ENCODE measurements around the gene CDK14. TPM values are rescaled to one million over a fixed set of nuclear protein-coding genes. Genes with fewer than 3 reads are reported as not detected.

The CDK14 gene
- total RNA-seq, 2 experiments from 2014 or later, result not detected

GRCh38 chr7:91055219-91055618 is 459.1 kb downstream of the CDK14 start:
- DNase-seq, result no peak
- CTCF ChIA-PET, result no interaction called here
- POLR2A ChIA-PET, result no interaction called here
- Mint-ChIP-seq H3K27ac (no peak overlapping the region), H3K4me3 (no peak overlapping the region), H3K36me3 (ENCODE audit: low read depth) (no peaks in the 10 kb centered on the region), H3K27me3 (no peaks in the 10 kb centered on the region), H3K9me3 (no peaks in the 10 kb centered on the region), H3K4me1 (peaks cover 8% of the 10 kb centered on the region)

GRCh38 chr7:91062713-91063112 is 466.6 kb downstream of the CDK14 start:
- Mint-ChIP-seq H3K4me1 (no peaks in the 10 kb centered on the region), H3K27ac (no peak overlapping the region), H3K9me3 (peaks cover 4% of the 10 kb centered on the region), H3K4me3 (no peak overlapping the region), H3K36me3 (ENCODE audit: low read depth) (no peaks in the 10 kb centered on the region), H3K27me3 (no peaks in the 10 kb centered on the region)
- ChIA-PET CTCF (no interaction called here), POLR2A (no interaction called here)
- DNase-seq, result no peak

- Mint-ChIP-seq H3K27me3 (no peaks in the 10 kb centered on the region), H3K9me3 (peaks cover 4% of the 10 kb centered on the region), H3K36me3 (ENCODE audit: low read depth) (no peaks in the 10 kb centered on the region), H3K4me3 (no peak overlapping the region), H3K4me1 (no peaks in the 10 kb centered on the region), H3K27ac (no peak overlapping the region)
- DNase-seq, result no peak
- CTCF ChIA-PET, result interaction anchor here (0.7 to 1.0 kb wide), 2 partner anchors 11 to 696 kb away, joined by 3 read pairs; no protein-coding TSS in a partner anchor
- POLR2A ChIA-PET, result no interaction called here
These were observed 467.9 kb downstream of the CDK14 start for GRCh38 chr7:91064052-91064451.

DNA sequence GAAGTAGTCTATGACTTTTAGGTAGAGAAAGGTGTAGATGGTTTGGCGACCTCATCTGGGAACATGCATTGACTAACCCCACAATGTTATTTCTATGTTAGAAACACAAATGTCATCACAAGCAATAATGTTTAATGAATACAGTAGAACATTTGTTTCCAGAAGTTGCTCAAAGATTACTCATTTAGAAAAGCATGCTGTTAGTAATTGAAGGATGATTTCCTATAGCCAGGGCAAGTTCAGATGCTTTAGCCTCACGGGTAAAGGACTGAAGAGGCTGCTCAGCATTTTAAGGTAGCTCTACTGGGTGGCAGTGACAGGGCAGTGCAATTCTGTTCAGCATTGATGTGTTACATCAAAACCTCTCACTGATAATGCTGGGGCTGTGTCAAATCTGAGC is 468.8 kb downstream of the CDK14 start:
- ChIA-PET CTCF (interaction anchor here (1.0 kb wide), 1 partner anchor 10 kb away, joined by 3 read pairs; no protein-coding TSS in a partner anchor), POLR2A (no interaction called here)
- DNase-seq, result no peak
- Mint-ChIP-seq H3K27me3 (no peaks in the 10 kb centered on the region), H3K4me3 (no peak overlapping the region), H3K36me3 (ENCODE audit: low read depth) (no peaks in the 10 kb centered on the region), H3K9me3 (peaks cover 4% of the 10 kb centered on the region), H3K27ac (no peak overlapping the region), H3K4me1 (no peaks in the 10 kb centered on the region)

GRCh38 chr7:91066627-91067026 is 470.5 kb downstream of the CDK14 start:
- DNase-seq, result no peak
- ChIA-PET POLR2A (no interaction called here), CTCF (no interaction called here)
- Mint-ChIP-seq H3K4me1 (no peaks in the 10 kb centered on the region), H3K9me3 (no peaks in the 10 kb centered on the region), H3K36me3 (ENCODE audit: low read depth) (no peaks in the 10 kb centered on the region), H3K27me3 (no peaks in the 10 kb centered on the region), H3K27ac (no peak overlapping the region), H3K4me3 (no peak overlapping the region)

- H3K9me3 Mint-ChIP-seq, result no peaks in the 10 kb centered on the region
- CTCF ChIA-PET, result no interaction called here
- no peaks in the 10 kb centered on the region for H3K36me3 Mint-ChIP-seq (ENCODE audit: low read depth)
These were observed 471.1 kb downstream of the CDK14 start for GRCh38 chr7:91067242-91067641.

DNA sequence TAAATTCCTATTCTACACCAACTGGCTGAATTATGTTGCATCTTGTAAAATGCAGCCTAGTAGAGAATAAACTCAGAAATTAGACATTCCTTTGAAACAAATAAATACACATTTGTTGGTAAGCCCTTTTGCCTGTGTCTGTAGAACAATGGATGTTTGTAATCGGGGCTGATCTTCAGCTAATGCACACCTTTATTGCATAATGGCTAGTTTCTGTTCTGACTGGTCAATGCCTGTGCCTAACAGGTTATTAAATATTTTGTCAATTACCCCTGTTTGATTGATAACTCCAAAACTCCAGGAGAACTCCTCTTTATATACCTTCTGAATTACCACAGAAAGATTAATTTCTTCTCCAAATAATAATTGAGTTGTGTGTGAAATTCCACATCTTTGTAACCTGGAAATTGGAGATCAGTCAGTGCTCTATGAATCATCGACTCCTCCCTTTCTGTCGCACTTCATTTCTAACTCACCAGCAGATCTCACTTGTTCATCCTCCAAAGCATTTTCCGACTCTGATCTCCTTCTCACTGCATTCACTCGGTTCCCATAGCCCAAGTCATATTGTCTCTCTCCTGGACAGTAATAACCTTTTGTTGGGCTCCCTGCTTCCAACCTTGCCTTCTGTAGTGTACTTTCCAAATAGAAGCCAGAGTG is 472.1 kb downstream of the CDK14 start:
- Mint-ChIP-seq H3K4me1 (no peaks in the 10 kb centered on the region), H3K36me3 (ENCODE audit: low read depth) (no peaks in the 10 kb centered on the region), H3K27ac (no peak overlapping the region), H3K9me3 (peaks cover 5% of the 10 kb centered on the region), H3K4me3 (no peak overlapping the region), H3K27me3 (no peaks in the 10 kb centered on the region)
- ChIA-PET POLR2A (no interaction called here), CTCF (no interaction called here)
- no peak for DNase-seq

More at GRCh38 chr7:91067242-91067641, 471.1 kb downstream of the CDK14 start:
- Mint-ChIP-seq H3K27ac (no peak overlapping the region), H3K4me3 (no peak overlapping the region), H3K4me1 (no peaks in the 10 kb centered on the region), H3K27me3 (no peaks in the 10 kb centered on the region)
- POLR2A ChIA-PET, result no interaction called here
- no peak for DNase-seq

GRCh38 chr7:91069146-91069545 is 473.0 kb downstream of the CDK14 start:
- Mint-ChIP-seq H3K27ac (no peak overlapping the region), H3K4me1 (no peaks in the 10 kb centered on the region), H3K27me3 (no peaks in the 10 kb centered on the region), H3K4me3 (no peak overlapping the region), H3K36me3 (ENCODE audit: low read depth) (no peaks in the 10 kb centered on the region), H3K9me3 (peaks cover 5% of the 10 kb centered on the region)
- ChIA-PET CTCF (no interaction called here), POLR2A (no interaction called here)
- no peak for DNase-seq

GRCh38 chr7:91079487-91079886 is 483.4 kb downstream of the CDK14 start:
- POLR2A ChIA-PET, result no interaction called here
- Mint-ChIP-seq H3K27ac (no peak overlapping the region), H3K9me3 (no peaks in the 10 kb centered on the region), H3K27me3 (no peaks in the 10 kb centered on the region), H3K4me1 (peaks cover 13% of the 10 kb centered on the region), H3K4me3 (no peak overlapping the region), H3K36me3 (ENCODE audit: low read depth) (no peaks in the 10 kb centered on the region)
- no peak for DNase-seq
- CTCF ChIA-PET, result no interaction called here

- Mint-ChIP-seq H3K4me3 (no peak overlapping the region), H3K9me3 (no peaks in the 10 kb centered on the region), H3K4me1 (peaks cover 22% of the 10 kb centered on the region), H3K27me3 (no peaks in the 10 kb centered on the region), H3K27ac (no peak overlapping the region), H3K36me3 (ENCODE audit: low read depth) (no peaks in the 10 kb centered on the region)
- DNase-seq, result no peak
- POLR2A ChIA-PET, result no interaction called here
- CTCF ChIA-PET, result no interaction called here
These were observed 484.2 kb downstream of the CDK14 start for GRCh38 chr7:91080351-91080750.

- no peaks in the 10 kb centered on the region for H3K27me3 Mint-ChIP-seq
- no peak overlapping the region for H3K4me3 Mint-ChIP-seq
- no peaks in the 10 kb centered on the region for H3K36me3 Mint-ChIP-seq (ENCODE audit: low read depth)
- H3K4me1 Mint-ChIP-seq, result peaks cover 29% of the 10 kb centered on the region
- POLR2A ChIA-PET, result no interaction called here
- CTCF ChIA-PET, result no interaction called here
- no peak for DNase-seq
- H3K27ac Mint-ChIP-seq, result no peak overlapping the region
- H3K9me3 Mint-ChIP-seq, result no peaks in the 10 kb centered on the region
These were observed 485.9 kb downstream of the CDK14 start for GRCh38 chr7:91082038-91082437.

GRCh38 chr7:91082852-91083495 is 486.9 kb downstream of the CDK14 start:
- Mint-ChIP-seq H3K4me1 (peaks cover 29% of the 10 kb centered on the region), H3K4me3 (no peak overlapping the region), H3K36me3 (ENCODE audit: low read depth) (no peaks in the 10 kb centered on the region), H3K9me3 (no peaks in the 10 kb centered on the region), H3K27ac (peak overlapping the region; percentile 19), H3K27me3 (no peaks in the 10 kb centered on the region)
- CTCF ChIA-PET, result interaction anchor here (0.7 to 1.4 kb wide), 3 partner anchors 8 to 628 kb away, joined by 3 read pairs; no protein-coding TSS in a partner anchor
- no peak for DNase-seq
- POLR2A ChIA-PET, result no interaction called here

DNA sequence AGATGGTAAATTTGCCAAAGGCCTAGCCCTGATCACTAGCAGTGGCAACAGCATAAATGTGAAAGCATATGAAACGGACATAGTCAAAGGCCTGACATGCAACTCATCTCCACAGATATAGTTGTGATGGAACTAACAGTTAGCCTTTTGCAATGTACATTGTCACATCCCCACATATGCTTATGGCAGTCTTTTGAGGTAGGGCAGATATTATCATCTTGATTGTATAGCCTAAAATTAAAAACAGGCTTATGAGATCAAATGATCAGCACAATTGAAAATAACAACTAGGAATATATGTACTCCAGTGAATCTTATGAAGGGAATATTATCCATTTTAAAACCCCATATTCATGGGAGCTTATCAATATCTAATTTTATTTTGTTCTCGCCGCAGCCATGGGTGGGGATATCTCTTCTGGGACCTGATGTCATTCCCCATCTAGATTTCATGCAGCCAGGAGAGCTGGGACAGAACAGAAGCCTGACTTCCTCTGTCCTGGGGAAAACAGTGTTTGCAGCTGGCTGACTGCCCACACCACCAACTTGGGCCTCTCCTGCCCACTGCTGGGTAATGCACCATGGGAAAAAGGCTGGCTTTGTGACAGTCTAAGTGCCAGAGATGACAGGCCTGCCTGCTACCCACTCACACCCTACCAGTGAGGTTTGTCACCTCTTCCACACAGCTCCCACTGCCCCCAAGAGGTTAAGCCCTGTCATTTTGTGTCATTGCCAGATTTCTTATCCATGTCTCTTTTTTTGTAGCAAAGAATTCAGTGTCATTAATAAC is 487.9 kb downstream of the CDK14 start:
- CTCF ChIA-PET, result no interaction called here
- no peak overlapping the region for H3K4me3 Mint-ChIP-seq
- no peak for DNase-seq
- H3K4me1 Mint-ChIP-seq, result peaks cover 29% of the 10 kb centered on the region
- H3K27me3 Mint-ChIP-seq, result no peaks in the 10 kb centered on the region
- H3K36me3 Mint-ChIP-seq (ENCODE audit: low read depth), result no peaks in the 10 kb centered on the region
- no peaks in the 10 kb centered on the region for H3K9me3 Mint-ChIP-seq
- POLR2A ChIA-PET, result no interaction called here
- H3K27ac Mint-ChIP-seq, result no peak overlapping the region

Measured in activated CD4-positive, alpha-beta T cell treated with anti-CD3 and anti-CD28 coated beads, Interleukin-2, amount 10 ng/mL, durations not matched to agents 7 days and 5 days (primary cell).